ENCODE data around the gene UEVLD.

The UEVLD gene

GRCh38 chr11:18581825-18582224, 6.7 kb downstream of the UEVLD start:
- no peak for DNase-seq (ENCODE audit: low read depth in 2 of 2)

GRCh38 chr11:18580113-18580766, 8.3 kb downstream of the UEVLD start:
- no peak for DNase-seq (ENCODE audit: low read depth in 2 of 2)

- DNase-seq (ENCODE audit: low read depth in 2 of 2), result no peak
Observed at GRCh38 chr11:18578975-18579598, 9.4 kb downstream of the UEVLD start.

- DNase-seq (ENCODE audit: low read depth in 2 of 2), result no peak
Observed at GRCh38 chr11:18575361-18575760, 13.2 kb downstream of the UEVLD start.

- peak in 1 of 2 experiments; percentile 13 for DNase-seq (ENCODE audit: low read depth in 2 of 2)
Observed at GRCh38 chr11:18567081-18567480, 21.5 kb downstream of the UEVLD start.

DNA sequence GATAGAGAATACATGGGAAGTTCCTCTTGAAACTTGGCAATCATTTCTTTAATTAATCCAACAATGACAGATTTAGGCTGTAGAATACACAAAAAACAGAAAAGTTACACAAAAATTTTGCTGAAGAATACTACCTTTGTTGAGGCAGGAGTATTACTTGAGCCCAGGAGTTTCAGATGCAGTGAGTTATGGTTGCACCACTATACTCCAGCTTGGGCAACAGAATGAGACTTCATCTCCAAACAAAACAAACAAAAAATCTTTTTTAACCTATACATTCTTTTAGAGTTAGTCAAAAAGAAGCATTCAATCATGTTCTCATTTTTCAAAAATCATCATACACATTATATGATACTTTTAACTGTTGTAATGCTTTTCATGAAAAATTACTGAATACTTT, 22.1 kb downstream of the UEVLD start:
- DNase-seq (ENCODE audit: low read depth in 2 of 2), result no peak

DNA sequence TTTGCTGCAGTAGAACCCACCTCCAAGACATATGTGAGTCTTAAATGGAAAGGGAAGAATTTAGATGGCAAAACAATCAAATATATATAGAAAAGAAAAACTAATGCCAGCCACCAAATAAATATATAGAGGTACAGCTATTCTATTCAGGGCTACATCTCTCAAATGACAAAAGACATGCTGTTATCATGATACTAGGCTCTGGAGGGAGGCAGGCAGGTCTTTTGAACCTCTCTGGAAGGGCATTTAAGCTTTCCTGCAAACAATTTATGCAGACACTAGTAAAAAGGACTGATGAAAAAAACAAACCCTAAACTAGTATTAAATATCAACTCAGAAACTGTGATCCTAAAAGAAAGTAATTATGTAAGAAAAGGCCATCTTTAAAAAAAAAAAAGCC, 24.4 kb downstream of the UEVLD start:
- no peak for DNase-seq (ENCODE audit: low read depth in 2 of 2)

GRCh38 chr11:18563090-18563730, 25.3 kb downstream of the UEVLD start:
- no peak for DNase-seq (ENCODE audit: low read depth in 2 of 2)

DNA sequence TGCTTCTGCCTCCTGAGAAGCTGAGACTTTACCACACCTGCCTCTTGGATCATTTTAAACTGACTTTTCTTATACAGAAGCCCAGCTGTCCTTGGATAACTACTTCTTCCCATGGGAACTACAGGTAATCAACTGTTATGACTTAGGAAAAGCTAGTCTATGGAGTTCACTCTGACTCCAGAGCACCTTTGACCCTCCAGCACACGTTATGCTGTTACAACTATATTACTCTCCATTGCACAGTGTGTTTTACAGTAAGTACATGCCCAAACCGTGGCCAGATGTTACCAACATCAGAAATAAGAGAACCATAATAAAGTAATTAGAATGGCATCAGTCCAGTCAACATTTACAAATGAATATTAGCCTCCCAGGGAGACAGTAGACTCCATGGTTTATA, 40.5 kb downstream of the UEVLD start:
- no peak for DNase-seq (ENCODE audit: low read depth in 2 of 2)

GRCh38 chr11:18540207-18541009, 48.1 kb downstream of the UEVLD start:
- DNase-seq (ENCODE audit: low read depth in 2 of 2), result no peak

- no peak for DNase-seq (ENCODE audit: low read depth in 2 of 2)
Observed at GRCh38 chr11:18536209-18536608, 52.3 kb downstream of the UEVLD start.

GRCh38 chr11:18534245-18534644, 54.3 kb downstream of the UEVLD start:
- DNase-seq (ENCODE audit: low read depth in 2 of 2), result no peak

DNA sequence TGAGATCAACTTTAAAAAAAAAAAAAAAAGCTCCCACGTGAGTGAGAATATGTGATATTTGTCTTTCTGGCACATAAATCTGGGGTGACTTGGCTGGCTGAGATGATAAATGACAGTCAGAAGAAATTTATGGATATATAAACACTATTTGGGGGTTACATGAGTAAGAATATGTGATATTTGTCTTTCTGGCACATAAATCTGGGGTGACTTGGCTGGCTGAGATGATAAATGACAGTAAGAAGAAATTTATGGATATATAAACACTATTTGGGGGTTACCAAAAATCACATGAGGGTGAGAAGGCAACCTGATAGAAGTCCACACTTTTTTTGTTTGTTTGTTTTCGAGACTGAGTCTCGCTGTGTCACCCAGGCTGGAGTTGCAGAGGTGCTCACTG, 55.2 kb downstream of the UEVLD start:
- no peak for DNase-seq (ENCODE audit: low read depth in 2 of 2)

DNA sequence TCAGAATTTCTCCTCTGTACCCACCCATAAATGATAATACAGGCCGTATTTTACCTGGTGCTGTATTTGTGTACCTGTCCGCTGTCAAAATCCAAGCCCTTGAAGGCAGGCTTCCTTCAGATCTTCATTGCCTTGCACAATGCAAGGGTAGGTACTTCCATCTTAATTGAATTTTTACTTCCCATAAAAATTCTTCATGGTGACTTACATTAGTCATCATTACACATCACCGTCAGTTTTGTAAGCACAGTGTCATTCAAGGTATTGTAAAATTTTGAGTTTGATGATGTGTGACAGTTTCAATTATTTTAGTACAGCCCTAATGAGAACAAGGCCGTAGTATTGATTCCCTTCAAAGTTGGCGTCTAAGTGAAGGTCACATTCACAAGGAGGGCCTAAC, 61.0 kb downstream of the UEVLD start:
- no peak for DNase-seq (ENCODE audit: low read depth in 2 of 2)

GRCh38 chr11:18526521-18527296, 61.8 kb downstream of the UEVLD start, which contains the start of gene TSG101:
Gene TSG101, minus strand, starts transcription at chr11:18526942. Its CDS starts 126 bp downstream, at chr11:18526816.
- DNase-seq (ENCODE audit: low read depth in 2 of 2), result peak; percentile 71 to 78

GRCh38 chr11:18526130-18526520, 62.4 kb downstream of the UEVLD start:
- DNase-seq (ENCODE audit: low read depth in 2 of 2), result no peak

GRCh38 chr11:18524248-18524647, 64.3 kb downstream of the UEVLD start:
- DNase-seq (ENCODE audit: low read depth in 2 of 2), result no peak

DNA sequence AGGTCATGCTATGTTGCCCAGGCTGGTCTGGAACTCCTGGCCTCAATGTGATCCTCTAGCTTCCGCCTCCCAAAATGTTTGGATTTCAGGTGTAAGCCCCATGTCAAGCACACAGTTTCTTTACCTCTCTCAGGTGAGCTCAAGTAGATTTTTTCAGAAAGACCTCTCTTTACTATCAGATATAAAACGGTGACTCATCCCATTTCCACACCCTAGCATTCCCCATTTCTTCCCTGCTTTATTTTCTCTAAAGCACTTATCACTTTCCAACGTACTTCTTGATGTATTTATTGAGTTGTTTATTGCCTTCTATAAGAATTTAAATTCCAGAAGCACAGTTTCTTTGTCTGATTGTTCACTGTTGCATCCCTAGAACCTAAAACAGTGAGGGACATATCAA, 65.5 kb downstream of the UEVLD start:
- no peak for DNase-seq (ENCODE audit: low read depth in 2 of 2)

DNA sequence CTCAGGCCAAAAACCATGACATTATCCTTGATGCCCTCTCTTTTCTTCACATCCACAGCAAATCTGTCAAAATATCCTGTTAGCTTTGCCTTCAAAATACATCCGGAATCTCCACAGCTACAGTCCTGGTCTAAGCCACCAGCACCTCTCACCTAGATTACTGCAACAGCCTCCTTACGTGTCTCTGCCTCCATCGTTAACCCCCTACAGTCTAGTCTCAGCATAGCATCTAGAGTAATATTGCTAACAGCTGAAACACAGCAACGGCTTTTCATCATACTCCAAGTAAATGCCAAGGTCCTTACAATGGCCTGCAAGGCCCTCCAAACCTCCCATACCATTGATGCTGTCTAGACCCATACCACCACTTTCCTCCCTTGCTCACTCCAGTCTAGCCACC, 66.1 kb downstream of the UEVLD start:
- DNase-seq (ENCODE audit: low read depth in 2 of 2), result no peak

- no peak for DNase-seq (ENCODE audit: low read depth in 2 of 2)
Observed at GRCh38 chr11:18521122-18521521, 67.4 kb downstream of the UEVLD start.

DNA sequence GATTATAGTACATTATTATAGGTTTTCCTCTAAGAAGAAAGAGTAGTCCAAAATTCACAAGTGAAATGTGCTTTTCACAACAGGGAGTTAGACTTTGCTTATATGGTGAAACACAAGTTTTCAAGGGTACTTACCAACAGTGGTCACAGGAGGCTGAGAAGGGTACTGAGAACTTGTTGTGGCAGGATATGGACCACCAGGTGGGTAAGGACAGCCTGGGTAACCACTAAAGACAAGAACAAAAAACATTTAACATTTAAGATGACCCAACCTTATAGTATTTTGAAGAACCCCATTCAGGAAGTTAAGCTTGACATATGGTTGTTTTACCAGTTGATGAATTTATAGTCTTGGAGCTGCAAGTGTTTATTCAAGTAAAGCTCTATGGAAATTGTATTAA, 86.2 kb downstream of the UEVLD start:
- DNase-seq (ENCODE audit: low read depth in 2 of 2), result no peak

DNA sequence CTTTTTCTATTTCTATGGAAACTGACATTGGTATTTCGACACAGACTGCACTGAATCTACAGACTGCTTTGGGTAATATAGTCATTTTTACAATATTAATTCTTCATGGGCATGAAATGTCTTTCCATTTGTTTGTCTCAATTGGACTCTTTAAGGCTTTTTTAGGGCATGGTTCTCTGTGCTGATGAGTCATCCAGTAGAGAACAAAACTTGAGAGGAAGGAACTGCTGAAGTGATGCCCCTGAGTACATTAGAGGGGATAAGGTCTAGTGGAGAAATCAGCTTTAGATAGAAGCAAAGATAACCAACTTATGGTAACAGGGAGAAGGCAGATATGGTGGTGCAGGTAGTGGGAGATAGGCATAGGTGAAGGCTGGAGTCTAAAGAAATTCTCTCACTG, 86.9 kb downstream of the UEVLD start:
- DNase-seq (ENCODE audit: low read depth in 2 of 2), result no peak

Measured in fibroblast of skin of left biceps (primary cell).